ENCODE measurements around the gene DISP3.
A peak's percentile ranks its signal among the peaks of the same experiment; 100 is the strongest.

DISP3 gene

DNA sequence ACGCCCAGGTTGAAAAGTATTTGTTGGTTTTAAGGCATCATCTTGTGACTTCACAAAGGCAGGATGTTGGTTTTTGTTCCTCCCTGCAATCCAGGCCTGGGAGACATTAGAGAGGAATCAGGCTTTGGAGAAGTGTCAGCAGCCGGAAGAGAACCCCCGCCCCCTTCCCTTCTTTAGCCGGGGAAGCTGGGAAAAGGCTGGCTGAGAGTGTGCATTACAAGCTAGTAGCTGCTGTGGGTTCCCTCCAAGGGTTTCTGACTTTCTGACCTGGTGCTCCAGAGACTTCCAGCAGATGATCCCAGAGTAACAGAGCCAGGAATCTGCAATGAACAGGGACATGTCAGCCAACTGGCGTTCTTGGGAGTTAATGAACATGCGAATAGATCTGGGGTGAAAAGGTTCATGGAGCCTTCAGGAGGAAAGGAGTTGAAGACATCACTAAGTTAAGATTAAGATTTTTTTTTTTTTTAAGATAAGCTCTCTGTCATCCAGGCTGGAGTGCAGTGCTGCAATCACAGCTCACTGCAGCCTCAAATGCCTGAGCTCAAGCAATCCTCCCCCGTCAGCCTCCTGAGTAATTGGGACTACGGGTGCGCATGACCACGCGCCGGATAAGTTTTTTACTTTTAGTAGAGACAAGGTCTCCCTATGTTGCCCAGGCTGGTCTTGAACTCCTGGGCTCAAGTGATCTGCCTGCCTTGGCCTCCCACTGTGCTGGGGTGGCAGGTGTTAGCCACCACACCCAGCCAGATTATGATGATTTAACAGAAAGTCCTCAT lies 7.5 kb downstream of the DISP3 start:
- DNase-seq: peak in 1 of 2 experiments; percentile 16

DNA sequence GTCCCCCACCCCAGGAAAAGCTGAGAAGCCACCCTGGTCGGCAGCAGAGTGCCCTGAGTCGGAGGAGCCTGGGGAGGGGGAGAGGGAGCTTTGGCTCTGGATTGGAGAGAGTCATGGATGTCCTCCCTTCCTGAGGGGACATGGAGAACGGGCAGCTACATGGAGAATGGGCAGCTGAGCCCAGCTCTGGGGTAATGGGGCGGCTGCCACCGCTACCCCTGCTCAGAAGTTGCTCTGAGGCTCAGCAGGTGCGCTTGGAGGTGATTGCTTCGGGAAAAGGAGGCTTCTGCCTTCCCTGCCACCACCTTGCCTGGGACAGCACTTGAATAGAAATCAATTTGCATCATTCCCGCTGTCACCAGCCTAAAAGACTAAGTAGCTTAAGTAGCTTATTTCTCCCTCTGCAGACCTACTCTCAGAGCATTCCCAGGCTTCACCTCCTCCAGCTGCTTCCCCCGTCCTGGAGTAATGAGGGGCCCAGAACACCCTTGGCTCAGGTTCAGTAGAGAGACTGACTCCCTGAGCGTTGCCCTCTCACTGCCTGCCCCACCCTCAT lies 8.3 kb downstream of the DISP3 start:
- no peak for DNase-seq

DNA sequence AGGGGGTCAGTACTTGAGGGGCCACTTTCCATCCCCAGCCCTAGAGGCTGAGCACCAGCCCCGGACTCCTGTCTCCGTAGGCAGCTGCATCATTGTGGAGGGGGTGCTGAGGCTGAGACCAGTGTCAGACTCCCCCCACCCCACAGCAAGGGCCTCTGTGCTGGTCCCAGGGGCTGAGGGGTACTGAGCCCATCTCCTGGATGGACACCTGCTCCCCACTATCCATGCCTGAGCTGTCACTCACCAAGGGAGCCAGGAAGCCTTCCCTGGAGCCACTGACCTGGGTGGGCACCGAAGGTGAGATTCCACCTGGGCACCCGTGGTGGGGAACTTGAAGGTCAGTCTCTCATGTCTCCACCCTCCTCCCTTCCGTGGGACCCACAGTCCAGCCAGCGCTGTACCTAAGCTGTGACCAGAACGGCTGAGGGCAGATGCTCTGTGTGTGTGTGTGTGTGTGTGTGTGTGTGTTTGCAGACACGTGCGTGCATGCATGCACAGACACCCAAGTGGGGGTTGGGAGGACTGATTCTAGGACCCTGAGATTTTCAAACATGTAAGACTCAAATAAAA lies 9.3 kb downstream of the DISP3 start:
- DNase-seq: no peak

GRCh38 chr1:11488966-11489625 lies 10.1 kb downstream of the DISP3 start:
- DNase-seq: no peak

DNA sequence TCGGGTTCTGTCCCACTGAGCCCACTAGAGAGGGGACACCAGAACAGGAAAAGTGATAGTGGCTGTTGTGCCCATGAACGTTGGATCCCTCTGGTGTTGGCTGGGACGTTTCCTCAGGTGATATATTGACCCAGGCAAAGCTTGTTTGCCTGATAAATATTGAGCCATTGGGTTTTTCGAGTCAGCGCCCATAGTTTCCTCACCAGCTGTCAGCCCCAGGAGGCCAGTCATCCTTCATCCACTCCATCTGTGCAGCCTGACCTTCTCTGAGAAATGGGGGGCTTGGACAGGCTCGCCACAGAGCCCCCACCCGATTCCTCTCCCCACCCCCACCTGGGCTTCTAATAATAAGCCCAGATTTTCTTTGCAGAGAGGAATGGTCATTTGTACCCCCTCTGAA lies 13.3 kb downstream of the DISP3 start:
- no peak for DNase-seq

- DNase-seq: peak in 1 of 2 experiments; percentile 52
Observed at GRCh38 chr1:11493972-11494655, 15.2 kb downstream of the DISP3 start.

DNA sequence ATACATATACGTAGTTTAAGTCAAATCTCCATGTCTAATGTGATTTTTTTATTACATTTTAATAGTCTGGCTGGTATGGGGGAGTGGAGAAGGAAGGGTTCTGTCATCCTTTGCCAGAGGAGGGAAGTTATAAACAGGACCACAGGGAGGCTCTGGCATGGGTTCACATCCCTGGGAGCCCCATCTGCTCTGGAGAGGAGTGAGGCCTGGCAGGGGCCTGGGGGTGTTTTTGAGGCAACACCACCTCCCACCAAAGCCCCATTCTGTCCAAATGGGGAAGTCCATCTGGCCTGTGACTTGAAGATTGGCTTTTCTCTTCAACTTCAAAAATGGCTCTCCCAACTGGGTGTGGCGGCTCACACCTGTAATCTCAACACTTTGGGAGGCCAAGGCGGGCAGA lies 15.8 kb downstream of the DISP3 start:
- DNase-seq: peak; percentile 41 to 87

DNA sequence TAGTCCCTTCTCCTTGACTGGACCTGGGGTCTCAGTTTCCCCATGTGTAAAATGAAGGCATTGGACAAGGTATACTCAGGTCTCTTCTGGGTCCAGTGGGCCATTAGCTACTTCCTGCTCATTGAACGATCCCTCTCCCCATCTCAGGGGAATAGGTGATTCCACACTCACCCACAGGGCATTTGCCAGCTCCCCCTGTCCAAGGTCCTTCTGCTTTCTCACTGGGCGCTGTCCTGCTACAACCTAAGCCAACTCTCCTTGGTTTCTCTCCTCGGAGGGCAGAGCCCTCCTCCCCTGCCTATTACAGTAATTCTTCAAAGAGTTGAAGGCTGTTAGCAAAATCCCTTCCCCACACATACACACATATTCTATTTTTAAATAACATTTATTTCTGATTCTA lies 16.6 kb downstream of the DISP3 start:
- no peak for DNase-seq

GRCh38 chr1:11496551-11497080 lies 17.7 kb downstream of the DISP3 start:
- no peak for DNase-seq

DNA sequence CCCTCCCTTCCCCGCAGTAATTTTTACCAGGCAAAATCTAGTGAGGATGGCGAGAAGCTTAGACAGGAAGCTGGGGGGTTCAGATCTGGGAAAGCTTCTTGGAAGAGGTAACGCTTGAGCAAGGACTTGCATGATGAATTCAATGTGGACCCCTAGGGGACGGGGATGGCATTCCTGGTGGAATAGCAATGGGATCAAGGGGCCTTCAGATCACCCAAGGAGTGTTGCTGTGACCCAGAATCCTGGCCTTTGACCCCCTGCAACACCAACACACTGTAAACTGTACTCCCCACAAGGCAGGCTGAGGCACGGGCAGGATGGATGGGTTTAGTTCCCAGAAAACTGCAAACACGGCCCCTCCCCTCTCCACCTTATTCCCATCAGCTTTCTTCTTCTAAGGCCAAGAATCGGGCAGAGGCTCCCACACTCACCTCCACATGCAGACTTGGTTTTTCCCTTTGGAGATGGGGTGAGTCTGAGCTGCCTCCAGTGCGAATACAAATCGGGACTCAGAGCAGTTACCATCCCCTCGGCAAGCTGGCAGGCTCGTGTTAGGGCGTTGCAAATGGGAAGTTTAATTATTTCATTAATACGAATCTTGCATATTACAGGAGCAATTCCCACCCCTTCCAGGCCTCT lies 20.1 kb downstream of the DISP3 start:
- no peak for DNase-seq

DNA sequence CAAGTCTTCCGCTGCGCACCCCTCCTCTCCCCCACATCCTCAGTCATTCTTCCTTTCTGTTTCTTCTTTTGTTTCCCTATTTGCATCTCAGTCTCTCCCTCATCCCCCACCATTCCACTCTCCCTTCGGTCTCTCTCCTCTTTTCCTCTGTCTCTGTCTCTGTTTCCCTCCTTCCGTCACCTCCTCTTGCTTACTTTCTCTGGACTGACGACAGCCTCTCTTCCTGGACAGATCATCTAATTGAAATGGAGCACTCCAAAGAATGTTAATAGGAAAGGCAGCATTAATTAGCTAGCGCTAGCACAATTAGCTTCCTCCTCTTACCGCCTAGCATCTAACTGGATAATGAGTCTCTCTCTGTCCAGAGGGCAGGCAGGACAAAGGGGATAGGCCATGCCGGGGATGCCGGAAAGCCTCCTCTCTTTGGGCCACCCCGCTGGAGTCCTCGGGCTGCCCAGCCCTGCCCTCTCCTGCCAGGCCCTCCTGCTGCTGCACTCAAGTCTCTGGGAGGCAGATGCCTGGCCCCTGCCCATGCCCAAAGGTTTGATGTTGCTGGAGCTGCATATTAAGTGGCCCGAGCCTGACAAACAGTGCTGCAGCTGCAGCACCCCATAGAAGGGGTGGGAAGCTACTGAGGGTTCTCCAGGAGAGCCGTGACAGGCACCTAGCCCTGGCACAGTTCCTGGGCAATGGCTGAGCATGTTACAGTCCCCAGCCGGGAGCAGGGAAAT lies 20.8 kb downstream of the DISP3 start:
- DNase-seq: no peak

DNA sequence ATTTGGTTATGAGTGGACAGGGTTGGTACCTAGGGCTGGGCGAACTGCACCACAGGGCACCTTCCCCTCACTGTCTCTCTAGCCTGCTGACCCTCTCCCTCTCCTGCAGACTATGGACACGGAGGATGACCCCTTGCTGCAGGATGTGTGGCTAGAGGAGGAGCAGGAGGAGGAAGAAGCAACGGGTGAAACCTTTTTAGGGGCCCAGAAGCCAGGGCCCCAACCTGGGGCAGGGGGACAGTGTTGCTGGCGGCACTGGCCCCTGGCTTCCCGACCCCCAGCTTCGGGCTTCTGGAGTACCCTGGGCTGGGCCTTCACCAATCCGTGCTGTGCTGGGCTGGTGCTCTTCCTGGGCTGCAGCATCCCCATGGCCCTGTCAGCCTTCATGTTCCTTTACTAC lies 21.9 kb downstream of the DISP3 start:
- no peak for DNase-seq

DNA sequence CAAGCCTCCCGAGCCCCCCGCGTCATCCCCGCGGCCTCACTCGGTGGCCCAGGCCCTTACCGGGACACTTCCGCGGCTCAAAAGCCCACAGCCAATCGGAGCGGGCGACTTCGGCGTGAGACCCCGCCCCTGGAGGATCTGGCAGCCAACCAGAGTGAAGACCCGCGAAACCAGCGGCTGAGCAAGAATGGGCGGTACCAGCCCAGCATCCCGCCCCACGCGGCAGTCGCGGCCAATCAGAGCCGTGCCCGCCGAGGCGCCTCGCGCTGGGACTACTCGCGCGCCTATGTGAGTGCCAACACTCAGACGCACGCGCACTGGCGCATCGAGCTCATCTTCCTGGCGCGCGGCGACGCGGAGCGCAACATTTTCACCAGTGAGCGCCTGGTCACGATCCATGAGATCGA lies 22.5 kb downstream of the DISP3 start:
- DNase-seq: no peak

DNA sequence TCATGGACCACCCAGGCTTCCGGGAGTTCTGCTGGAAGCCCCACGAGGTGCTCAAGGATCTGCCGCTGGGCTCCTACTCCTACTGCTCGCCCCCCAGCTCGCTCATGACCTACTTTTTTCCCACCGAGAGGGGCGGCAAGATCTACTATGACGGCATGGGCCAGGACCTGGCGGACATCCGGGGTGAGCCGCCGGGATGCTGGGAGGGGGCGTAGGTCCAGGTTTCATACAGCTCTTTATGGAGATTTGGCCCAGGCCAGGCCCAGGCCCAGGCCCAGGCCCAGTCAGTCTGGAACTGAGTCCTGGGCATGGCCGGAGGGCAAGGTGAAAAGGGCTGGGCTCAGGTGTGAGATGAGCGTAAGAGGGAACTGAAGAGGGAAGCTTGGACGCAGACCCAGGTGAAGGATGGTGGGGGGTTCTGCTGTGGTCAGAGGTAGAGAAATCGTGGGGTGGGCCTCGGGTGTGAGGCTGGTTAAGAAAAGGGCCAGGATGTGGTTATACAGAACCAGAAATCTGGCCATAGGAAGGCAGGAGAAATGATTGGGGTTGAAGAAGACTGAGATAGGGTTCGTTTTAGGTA lies 23.0 kb downstream of the DISP3 start:
- no peak for DNase-seq

DNA sequence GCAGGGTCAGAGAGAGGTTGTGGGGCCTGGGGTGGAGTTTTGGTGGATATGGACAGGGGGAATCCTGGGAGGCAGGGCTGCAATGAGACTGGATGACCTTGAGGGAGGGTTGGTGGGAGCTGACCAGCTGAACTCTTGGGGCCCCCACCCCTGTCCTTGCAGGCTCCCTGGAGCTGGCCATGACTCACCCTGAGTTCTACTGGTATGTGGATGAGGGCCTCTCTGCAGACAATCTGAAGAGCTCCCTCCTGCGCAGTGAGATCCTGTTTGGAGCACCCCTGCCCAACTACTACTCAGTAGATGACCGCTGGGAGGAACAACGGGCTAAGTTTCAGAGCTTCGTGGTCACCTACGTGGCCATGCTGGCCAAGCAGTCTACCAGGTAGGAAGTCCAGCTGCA lies 23.6 kb downstream of the DISP3 start:
- DNase-seq: no peak

DNA sequence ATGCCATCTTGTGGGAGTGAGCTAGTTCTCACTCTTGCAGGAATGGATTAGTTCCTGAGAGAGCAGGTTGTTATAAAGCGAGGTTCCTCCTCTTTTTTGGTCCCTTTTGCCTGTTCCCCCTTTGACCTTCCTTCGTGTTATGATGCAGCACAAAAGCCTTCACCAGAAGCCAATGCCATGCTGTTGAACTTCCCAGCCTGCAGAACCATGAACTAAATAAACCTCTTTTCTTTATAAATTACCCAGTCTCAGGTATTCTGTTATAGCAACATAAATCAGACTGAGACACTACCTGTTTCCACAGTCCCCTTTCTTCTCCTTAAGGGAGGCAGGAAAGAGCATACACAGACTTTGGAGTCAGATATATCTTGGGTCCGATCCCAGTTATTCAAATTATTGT lies 25.6 kb downstream of the DISP3 start:
- DNase-seq: no peak

DNA sequence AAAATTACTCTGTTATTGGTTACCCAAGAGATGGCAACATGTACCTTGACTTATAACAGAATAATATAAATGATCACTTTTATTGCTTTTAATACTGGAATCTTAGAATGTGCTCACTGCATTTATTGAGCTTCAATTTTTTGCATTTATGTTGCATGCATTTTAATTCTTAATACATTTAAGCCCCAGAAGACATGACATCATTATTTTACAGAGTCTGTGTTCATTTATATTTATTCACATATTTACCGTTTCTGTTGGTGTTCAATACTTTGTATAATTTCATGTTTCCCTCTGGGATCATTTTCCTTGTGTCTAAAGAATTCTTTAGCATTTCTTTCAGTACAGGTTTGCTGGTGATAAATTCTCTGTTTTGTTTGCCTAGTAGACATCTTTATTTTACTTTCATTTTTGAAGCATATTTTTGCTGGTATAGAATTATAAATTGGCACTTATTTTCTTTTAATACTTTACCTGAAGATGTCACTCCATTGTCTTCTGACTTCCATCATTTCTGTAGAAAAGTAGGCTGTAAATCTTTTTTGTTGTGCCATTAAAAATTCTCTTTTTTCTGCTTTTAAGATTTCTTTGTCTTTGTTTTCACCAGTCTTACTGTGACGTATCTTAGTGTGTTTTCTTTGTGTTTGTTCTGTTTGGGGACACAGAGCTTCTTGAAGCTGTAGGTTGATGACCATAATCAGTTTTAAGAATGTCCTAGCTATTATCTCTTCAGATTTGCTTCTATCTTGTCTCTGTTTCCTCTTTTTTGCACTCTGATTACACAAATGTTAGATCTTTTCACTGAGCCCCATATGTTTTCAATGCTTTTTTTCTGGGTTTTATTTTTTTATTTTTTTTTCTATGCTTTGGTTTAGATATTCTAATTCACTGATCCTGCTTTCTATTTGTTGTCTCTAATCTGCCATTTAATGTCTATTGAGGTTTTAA lies 26.9 kb downstream of the DISP3 start:
- no peak for DNase-seq

GRCh38 chr1:11507309-11507708 lies 28.4 kb downstream of the DISP3 start:
- DNase-seq: peak; percentile 65 to 84

GRCh38 chr1:11513681-11514080 lies 34.7 kb downstream of the DISP3 start:
- DNase-seq: no peak

GRCh38 chr1:11514366-11514765 lies 35.4 kb downstream of the DISP3 start:
- DNase-seq: no peak
